Hepatocyte (in vitro differentiated cells): ENCODE results near the gene SOBP.

Experiments used
- CTCF ChIP-seq: fragments of 200-600 bp; sonication (generic); IDR thresholded peaks from 2 replicates; pipeline ENCODE4 v1.5.1; 2016; ENCODE audit warnings: antibody characterized with exemption, mild to moderate bottlenecking; ENCODE audit not compliant: poor library complexity
- EZH2 ChIP-seq: fragments of 200-600 bp; sonication (generic); IDR thresholded peaks from 2 replicates; pipeline ENCODE4 v1.6.1; 2016; ENCODE audit warnings: antibody characterized with exemption, mild to moderate bottlenecking, borderline replicate concordance
- EZH2phosphoT487 ChIP-seq: fragments of 200-600 bp; sonication (generic); IDR thresholded peaks from one replicate; pipeline ENCODE4 v1.6.1; 2018; ENCODE audit warnings: antibody characterized with exemption, mild to moderate bottlenecking, low read depth, moderate library complexity; ENCODE audit not compliant: unreplicated experiment, severe bottlenecking

GRCh38 chr6:107563694-107564588, 74.0 kb downstream of the SOBP start:
- TF ChIP-seq CTCF, result no peak
- no peak for TF ChIP-seq EZH2phosphoT487
- no peak for TF ChIP-seq EZH2
